Activated CD8-positive, alpha-beta memory T cell treated with anti-CD3 and anti-CD28 coated beads for 48 hours (primary cell): ENCODE data around the gene NXPH3.
"Not testable (repeated sequence)": the region's sequence is repeated elsewhere in the genome, so short reads cannot be mapped to it uniquely, and the experiment has no call there.

Source experiments
- DNase-seq, 3 experiments: peaks; one replicate each; pipeline ENCODE4 v3.0.0-alpha.2; 2020; ENCODE audit warnings: low read depth in 2 of 3, low spot score in 2 of 3

Gene NXPH3

DNA sequence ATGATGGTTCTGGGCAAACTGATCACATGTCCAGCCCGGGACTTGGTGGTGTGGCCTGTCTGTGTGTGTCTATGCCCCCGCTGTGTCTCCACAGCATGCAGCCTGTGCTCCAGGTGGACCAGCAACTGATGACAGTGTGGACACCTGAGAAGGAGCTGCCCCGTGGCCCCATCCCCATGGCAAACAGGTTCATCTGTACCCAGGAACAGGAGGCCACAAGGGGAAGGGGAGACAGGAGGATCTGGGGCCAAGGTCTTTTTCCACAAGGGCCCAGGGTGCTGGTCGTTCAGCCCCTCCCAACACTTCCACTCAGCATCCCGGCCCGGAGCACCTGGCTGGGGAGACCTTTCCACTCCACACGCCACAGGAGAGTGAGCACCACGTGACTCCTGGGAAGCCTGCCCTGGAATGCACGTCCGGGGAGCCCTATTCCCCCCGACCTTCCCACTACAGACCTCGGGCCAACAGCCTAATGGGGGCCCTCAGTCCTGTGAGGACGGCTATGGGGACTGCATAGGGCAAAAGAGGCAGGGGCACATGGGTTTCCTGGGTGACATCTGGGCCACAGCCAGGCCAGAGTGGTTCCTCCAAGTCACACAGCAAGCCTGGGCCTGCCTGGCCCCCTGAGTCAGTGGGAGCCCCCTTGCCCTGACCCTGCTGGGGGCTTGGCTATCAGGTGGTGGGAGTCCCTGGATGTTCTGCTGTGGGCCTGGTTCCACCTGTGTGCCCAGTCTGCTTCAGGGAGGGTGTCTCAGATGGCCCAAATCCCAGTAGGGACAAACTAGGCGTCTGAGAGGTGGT lies 20.8 kb upstream of the NXPH3 start:
- no peak for DNase-seq

DNA sequence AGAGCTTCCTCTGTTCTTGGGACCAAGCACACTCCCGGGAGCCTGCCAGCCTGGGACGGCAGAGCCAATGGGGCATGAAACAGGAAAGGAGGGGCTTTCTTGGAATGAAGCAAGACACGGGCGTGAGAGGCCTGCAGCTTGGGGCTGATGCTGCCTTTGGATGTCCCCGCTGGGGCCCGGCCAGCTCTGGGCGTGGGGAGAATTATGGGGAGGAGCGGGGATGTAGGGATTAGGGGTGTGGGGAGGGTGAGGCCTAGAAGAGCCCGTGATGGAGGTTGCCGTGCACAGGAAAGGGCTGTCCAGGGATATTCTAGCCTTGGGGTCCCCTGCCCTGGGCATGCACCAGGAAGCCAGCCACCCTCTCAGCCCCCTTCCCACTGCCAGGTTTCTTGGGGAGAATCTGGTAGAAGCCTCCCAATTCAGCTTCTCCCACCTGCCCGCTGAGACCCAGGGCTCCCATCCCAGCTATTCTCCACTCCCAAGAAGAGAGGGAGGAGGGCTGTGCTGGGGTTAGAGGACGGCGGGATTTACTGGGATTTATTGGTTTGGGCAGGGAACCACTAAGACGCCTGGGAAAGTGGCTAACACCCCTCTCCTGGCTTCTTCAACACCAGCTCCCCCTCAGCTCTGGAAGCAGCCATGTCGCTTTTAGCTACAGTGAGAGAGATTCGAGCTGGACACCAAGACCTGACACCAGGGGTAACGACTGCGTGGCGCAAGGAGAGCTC lies 20.0 kb upstream of the NXPH3 start:
- DNase-seq: no peak

DNA sequence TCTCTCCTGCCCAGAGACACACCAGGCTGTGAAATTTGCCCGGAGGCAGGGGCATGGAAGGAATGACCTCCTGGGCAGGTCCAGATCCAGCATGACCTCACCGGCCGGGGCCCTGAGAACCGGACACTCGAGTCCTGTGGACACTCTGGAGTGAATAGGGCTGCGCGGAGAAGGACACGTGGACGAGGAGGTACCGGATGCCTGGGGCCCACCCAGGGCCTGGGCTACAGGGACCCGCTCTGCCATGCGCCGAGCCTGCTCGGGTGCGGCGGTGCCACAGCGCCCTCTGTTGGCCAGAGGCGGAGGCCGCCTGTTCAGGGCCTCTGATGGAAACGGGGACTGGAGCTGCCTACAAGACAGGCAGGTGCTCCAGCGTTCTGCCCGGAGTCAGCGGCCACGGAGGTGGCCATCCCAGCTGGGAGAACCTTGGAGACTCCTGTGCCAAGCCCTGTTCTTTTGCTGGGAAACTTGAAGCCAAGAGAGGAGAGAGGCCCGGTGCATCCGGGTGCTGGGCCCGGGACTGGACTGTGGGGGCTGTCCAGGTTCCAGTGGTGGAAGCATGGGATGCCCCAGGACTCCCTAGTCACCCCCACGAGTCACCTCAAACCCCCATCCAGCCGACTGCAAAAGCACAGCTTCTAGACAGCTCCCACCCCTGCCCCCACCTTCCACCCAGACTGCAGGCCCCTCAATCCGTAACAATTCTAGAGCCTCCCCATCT lies 19.3 kb upstream of the NXPH3 start:
- peak; percentile 62 to 90 (median 69) for DNase-seq

DNA sequence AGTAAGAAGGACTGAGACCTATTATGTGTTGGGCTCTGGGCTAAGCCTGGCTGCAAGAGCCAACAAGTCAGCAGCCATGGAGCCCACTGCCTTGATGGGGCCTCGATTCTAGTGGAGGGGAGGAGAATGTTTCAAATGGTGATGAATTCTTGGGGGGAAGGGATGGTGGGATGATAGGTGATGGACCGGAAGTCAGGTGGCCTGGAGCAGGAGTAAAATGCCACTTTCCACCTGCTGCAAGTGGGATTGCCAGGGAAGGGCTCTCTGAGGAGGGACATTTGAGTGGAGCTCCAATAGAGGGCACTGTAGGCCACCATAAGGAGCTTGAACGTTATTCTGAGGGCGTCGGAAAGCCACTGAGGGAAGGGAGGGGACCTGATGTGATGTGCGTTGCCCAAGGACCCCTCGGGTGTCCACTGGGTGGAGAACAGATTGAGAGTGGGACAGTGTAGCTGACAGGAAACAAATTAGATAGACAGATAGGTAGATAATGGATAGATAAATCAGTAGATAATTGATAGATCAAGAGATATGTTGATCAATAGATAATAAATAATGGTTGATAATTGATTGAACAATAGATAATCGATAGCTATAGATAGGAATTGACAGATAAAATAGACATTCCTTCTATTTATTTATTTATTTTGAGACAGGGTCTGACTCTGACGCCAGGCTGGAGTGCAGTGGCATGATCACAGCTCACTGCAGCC lies 18.2 kb upstream of the NXPH3 start:
- DNase-seq: no peak

DNA sequence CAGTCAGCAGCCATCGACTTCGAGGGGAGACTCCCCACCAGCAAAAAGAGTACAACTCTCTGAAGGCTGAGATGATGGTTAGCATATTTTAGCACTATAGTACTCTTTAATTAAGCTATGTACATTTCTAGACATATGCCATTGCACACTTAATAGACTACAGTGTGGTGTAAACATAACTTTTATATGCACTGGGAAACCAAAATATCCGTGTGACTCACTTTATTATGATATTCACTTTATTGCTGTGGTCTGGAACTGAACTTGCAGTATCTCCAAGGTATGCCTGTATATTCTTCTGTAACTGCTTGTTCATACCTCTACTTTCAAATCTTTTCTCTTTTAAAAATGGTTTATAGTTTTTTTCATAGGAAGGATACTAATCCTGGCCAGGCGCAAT lies 11.0 kb upstream of the NXPH3 start:
- DNase-seq: no peak

DNA sequence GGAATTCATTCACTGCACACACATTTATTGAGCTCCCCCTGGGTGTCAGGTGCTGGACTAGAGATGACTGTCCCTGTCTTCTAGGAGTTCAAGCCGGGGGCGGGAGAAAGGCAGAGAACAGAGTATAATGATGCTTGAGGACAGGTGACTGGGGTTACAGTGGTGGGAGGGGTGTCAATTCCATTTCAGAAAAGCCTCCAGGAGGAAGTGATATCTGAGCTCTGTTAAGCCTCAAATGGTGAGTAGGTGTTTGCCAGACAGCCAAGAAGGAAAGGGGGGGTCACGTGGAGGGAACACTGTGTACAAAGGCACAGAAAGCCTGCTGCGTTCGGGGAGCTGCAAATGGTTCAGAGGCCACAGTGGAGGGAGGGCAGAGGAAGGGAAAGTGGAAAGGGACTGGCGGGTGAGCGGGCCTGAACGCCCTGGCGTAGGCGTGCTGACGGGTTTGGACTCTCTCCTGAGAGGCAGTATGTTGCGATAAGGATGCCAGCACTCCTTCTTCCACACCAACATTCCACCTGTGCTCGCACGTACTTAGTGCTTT lies 9.7 kb upstream of the NXPH3 start:
- DNase-seq: no peak

DNA sequence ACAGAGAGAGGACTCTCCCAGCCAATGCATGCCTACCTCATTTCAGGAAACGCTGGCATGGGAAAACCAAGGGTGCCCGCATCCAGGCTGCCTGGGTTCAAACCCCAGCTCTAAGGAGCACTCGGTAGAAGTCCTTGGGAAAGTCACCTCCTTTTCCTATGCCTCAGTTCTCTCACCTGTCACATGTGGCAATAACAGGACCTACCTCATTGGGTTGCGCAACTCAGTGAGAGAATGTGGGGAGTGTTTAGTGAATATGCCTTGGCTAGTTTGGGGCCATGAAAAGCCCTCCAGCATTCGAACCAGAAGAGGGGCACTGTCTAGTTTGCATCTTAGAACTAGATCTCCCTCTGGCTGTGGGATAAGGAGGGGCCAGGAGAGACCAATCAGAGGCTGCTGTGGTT lies 9.0 kb upstream of the NXPH3 start:
- no peak for DNase-seq

DNA sequence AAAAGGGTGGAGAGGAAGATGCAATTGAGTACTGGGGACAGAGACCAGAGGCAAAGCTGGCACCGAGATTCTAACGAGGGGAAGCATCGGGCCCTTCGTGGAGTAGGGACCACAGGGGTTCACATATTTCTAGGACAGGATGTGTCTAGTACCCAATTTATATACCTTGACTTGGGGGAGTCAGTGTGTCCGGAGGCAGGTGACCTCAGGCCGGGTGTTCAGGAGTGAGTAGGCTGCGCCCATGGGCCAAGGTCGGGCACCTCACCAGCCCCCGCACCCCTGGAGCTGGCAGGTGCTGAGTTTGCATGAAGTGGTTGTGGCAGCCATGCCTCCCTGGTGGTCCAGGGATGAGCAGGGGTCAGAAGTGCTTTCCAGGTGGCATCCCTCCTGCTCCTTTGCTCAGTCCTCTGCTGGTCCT lies 8.6 kb upstream of the NXPH3 start:
- no peak for DNase-seq

DNA sequence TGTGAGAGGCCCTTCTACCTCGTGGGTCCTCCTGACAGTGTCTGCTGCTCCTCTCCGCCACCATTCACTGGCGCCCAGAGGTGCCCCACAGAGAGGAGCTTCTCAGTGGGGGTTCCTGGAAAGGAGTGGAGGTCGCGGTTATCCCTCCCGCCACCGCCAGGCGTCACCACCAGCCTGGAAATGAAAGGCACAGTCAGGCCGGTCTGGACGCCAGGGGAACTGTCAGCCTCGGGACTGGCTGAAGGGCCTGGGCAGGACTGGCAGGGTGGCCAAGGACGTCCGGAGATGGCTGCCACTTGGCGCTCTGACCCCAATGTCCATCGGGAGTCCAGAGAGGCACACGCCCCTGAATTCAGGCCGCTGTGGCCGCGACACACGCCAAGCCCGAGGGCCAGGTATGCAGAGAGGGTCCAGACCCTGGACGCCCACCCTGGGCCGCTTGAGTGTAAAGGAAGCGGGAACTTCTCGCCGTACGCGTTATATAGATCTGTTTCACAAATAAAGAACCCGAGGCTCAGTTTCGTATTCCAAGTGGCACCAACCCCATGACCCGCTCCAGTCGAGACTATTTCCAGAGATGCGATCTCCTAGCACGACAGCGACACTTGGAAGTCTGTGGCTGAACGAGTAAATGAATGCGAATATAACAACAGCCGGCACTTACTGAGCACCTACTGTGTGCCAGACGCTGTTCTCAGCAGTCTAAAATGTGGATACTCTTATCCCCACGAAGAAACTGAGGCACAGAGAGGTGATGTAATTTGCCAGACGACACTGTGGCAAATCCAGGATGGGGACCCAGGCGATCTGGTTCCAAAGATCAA lies 7.6 kb upstream of the NXPH3 start:
- peak; percentile 72 to 94 (median 83) for DNase-seq

DNA sequence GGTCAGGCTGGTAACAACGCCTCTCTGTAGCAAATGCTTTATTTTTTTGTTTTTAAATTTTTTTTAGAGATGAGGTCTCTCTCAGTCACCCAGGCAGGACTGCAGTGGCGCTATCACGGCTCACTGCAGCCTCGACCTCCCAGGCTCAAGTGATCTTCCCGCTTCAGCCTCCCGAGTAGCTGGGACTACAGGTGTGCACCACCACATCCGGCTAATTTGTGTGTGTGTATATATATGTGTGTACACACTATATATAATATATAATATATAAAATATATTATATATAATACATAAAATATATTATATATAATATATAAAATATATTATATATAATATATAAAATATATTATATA lies 7.0 kb upstream of the NXPH3 start:
- DNase-seq: not testable (repeated sequence)

DNA sequence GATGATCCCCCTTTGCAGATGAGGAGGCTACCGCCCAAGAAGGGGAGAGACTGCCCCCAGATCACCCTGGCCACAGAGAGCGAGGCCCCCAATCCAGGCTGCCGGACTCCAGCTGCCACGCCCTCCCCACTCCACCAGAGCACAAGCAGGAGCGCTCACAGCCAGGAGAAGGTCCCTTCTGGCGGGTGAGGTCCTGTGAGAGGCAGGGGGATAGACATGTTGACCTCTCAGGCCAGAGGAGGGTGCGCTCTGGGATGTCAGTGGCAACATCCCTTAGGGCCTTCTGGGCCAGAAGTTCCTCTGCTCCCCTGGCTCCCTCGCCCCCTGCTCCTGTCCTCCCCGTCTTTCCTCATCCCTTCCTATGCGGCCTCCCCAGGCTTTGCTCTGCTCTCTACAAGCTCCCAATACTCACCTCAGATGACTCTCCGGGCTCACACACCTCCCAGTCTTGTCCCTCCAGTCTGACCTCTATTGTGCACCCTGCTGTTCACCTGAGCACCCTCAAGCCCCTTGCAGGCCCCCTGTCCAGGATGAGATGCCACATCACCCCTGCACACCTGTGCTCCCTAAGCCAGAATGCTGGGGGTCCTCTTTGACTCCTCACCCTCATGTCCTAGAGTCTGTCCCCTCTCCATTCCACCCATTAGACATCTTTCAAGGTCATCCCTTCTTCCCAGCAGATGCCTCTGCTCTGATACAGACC lies 5.0 kb upstream of the NXPH3 start:
- DNase-seq: no peak

DNA sequence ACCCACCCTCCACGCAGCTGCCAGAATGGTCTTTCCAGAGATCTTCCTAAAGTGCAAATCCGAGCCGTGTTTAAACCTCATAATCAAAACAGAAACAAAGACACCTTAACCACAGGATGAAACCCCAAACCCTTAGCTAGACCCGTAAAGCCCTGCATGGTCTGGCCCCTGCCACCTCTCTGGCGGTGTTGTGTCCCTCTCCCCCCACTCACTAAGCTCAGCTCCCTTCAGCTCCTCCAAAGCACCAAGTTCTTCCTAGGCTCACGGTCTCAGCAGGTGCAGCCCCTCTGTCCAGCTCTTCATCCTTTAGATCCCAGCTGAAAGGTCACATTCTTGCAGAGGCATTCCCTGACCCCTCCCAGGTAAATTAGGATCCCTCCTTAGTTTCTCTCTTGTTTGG lies 4.4 kb upstream of the NXPH3 start:
- DNase-seq: no peak

DNA sequence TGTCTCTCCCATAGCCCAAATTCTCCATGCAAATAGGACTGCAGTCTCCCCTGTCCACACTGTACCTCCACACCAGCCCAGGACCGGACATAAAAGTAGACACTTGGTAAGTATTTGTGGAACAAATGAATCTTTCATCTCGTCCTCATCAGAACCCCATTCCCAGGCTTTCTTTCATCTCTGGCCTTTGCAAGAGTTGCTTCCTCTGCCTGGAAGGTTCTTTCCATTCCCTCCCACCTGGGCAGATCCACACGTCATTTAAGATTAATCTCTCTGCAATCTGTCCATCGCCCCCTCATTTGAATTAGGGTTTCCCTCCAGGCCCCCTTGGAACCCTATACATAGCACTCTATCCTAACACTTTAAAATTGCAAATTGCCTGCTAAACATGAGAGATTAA lies 3.9 kb upstream of the NXPH3 start:
- DNase-seq: no peak

DNA sequence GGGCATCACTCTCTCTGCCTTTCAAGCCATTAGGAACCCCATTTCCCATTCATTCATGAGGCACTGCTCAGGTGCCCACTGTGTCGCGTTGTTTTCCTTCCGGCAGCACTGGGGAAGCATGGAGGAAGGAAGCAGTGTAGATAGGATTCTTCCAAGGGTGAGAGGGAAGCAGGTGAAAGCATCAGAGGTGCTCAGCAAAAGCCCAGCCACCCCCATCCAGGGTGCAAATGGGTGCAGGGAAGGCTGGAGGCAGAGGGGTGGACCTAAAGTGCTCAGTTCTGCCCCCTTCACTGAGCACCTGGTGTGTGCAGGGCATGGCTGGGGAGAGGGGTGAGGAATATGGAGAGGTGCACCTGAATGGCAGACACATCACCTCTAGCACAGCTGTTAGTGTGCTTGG lies 3.4 kb upstream of the NXPH3 start:
- DNase-seq: no peak

DNA sequence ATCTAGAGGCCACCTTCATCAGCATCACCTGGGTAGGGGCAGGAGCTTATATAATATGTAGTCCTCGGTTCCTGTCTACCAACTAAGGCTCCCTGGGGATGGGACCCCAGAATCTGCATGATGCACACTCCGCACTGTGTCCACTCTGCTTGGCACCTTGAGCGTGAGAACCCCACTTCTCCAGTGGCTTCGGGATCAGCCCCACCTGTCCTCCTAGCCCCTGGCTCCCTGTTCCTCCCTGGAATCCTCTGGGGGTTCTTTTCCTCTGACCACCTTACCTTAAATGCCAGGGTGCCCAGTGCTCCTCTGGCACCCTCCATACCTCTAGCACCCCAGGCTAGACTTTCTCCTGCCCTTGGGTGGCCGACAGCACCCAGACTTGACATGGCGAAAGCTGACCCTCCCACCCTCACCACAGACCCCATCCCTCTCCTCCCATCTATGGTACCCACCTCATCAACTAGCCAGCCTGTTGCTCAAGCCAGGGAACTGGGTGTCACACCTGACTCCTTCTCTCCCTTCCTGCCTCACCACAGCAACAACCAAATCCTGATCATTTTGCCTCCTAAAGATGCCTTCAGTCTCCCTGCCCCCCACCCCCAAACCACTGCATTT lies 2.8 kb upstream of the NXPH3 start:
- no peak for DNase-seq

DNA sequence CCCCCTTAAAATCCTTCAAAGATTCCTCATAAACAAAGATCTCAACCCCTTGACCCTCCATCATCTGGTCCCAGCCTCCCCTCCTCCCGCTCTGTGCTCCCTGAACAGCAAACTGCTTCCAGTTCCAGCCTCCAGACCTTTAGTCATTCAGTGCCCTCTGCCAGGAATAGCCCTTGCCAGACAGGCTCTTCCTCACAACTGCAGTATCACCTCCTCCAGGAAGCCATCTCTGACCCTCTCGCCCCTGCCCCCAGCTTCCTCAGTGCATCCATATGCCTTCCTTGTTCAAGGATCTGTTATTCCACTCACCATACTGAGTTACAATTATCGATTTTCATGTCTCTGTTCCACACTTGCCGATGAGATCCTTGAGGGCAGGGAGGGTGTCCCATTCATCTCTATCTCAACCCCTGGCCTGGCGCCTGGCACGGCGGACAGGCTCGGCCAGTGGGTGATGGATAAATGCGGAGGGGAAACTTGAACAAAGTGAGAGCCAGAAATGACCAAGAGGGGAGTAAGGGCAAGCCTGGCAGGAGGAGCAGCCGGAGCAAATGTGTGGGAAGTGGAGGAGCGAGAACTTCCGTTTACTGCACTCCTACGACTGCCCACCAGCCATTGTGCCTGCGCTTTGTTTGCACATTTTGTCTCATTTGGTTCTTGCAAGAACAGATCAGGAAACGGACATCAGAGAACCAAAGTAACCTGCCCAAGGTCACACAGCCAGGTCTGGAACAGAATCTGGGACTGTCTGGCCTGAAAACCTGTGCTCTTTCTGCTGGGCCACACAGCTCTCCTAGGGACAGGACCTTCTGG lies 2.0 kb upstream of the NXPH3 start:
- DNase-seq: no peak

DNA sequence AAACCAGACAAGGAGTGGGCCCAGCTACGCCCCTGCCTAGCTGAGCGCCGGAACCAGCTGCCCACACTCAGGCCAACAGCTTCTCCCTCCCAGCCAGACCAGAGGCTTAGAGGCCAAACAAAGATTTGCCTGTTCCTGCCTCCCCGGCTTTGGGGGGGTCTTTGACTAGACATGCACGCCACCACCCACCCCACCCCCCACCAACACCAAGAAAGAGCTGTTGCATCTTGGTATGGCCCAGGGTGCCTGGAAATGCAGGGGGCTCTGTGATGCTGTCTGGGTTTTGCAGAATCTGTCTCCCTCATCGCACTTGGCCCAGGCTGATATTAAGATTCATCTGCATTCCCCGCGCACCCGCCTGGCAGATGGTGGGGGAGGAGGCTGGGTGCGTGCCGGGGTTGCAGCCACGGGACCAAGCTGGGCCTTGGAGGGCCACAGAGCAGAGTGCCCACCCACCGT lies 1.3 kb upstream of the NXPH3 start:
- DNase-seq: no peak

DNA sequence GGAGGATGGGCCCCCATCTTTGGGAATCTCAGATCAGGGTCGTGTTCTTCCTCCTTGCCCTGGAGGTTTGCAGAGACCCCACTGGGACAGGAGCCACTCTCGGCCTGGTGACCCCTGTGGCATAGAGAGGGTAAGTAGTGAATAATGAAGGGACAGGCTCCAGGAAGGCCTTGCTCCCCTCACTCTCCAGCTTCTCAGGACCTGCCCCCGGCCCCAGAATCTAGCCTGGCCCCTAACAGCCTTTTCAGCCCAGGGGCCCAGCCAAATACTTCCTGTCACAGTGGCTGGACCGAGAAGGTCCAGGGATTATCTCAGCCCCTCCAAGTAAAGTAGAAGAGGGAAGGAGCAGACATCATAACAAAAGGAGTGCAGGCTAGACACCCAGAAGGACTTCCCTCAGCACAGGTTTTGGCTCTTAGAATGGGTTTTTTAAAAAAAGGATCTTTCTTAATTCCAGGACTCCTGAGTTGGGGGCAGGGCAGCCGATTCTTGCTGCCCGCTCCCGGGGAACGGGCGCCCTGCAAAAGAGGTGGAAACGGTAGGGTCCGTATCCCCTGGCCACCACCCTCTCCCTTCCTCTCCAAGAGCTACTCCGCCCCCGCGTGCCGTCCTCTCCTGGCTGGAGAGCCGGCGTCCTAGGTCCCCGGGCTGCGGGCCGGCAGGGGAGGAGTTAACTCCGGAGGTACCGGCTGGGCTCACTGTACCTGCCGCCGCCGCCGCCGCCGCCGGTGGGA lies 559 bp upstream of the NXPH3 start:
- DNase-seq: no peak
